Psoas muscle (tissue), 8 donors: Measurements from ENCODE around the gene FKBP3. TPM values are rescaled to one million over a fixed set of nuclear protein-coding genes. Genes with fewer than 3 reads are reported as not detected.
A peak's percentile ranks its signal among the peaks of the same experiment; 100 is the strongest.

Experiments used
- ATAC-seq, 4 donors: fragments of 200-7000 bp; cut with Tn5 transposase; one replicate each; pipeline ENCODE4 v1.9.1; 2020; ENCODE audit warnings: moderate library complexity in 3 of 4, mild to moderate bottlenecking in 2 of 4
- DNase-seq, 2 donors: peaks; one replicate each; pipeline ENCODE4 v3.0.0-alpha.2; 2020
- H3K27ac ChIP-seq: fragments of 200-600 bp; one replicate; pipeline ENCODE4 v1.8.0; 2022
- H3K27me3 ChIP-seq, 3 donors: fragments of 200-600 bp in 1 of 3; one replicate each; pipeline versions ENCODE4 v1.6.1 to v1.8.0; 2013 to 2022; ENCODE audit warnings: low read length in 2 of 3, mild to moderate bottlenecking in 2 of 3, moderate library complexity in 1 of 3; ENCODE audit not compliant: insufficient read depth in 3 of 3
- H3K36me3 ChIP-seq, 2 donors: fragments of 200-600 bp in 1 of 2; one replicate each; pipeline versions ENCODE4 v1.6.1 to v1.8.0; 2013 to 2022; ENCODE audit warnings: low read depth in 1 of 2, mild to moderate bottlenecking in 1 of 2, moderate library complexity in 1 of 2; ENCODE audit not compliant: insufficient read depth in 1 of 2
- H3K4me1 ChIP-seq: fragments of 200-600 bp; one replicate; pipeline ENCODE4 v1.8.0; 2022
- H3K4me3 ChIP-seq: fragments of 200-600 bp; one replicate; pipeline ENCODE4 v1.8.0; 2022; ENCODE audit warnings: mild to moderate bottlenecking
- H3K9me3 ChIP-seq: fragments of 200-600 bp; one replicate; pipeline ENCODE4 v1.8.0; 2022
- WGBS, 3 donors: extraction: QIAGEN DNeasy Blood & Tissue Kit; methylation state at CpG; one replicate each; pipeline versions ENCODE4 v1.1.6 to v1.1.7; 2013; 5-methylcytosine and 5-hydroxymethylcytosine counted together
- intact Hi-C, 2 donors: fragments of 100-400 bp; cut with DNase I; formaldehyde crosslinking; loops; one replicate each; pipeline versions ENCODE4 v1.11.0 to v1.14.2; 2022
- polyA plus RNA-seq, 3 donors: library from polyadenylated mRNA; stranded (reverse); fragments of 200-250 nt; gene quantifications; one replicate each; pipeline ENCODE4 v1.2.3, GENCODE V29; 2013
- total RNA-seq, 4 donors: library from RNA; stranded (reverse); fragmentation: NEBNext Ultra II Directional in 2 of 4; extraction: Animal tissue kit (Norgen Biotek cat#: 25700) in 2 of 4; gene quantifications; one replicate each; pipeline versions ENCODE4 v1.2.1 to v1.2.4, GENCODE V29; 2021 to 2023
- TF ChIP-seq, protein P1 (sequence below): fragments of 200-600 bp; IDR thresholded peaks from one replicate; pipeline ENCODE4 v1.8.0; 2022; ENCODE audit warnings: antibody characterized with exemption
- donor health status: healthy with polysubstance abuse.
- donor health status: DM: no; HTN: no; CAD: no; lungs with moderate emphysema.
- donor health status: Bipolar disorder and iron deficiency.
- donor health status: healthy.
- donor health status: DM: yes; HTN: yes; CAD: no.
- donor health status: DM: no; HTN: no; CAD: no.
- donor health status: DM: no; HTN: no; CAD: no.
- donor health status: DM: yes; HTN: yes; CAD: no.

The FKBP3 gene
- total and polyA plus RNA-seq, 7 donors, result 132 to 346 (median 197) TPM

- H3K4me3 ChIP-seq, result no peak overlapping the region
- peaks cover 0 to 54% of the 10 kb centered on the region in 2 donors for H3K36me3 ChIP-seq
- 79 to 92% (median 81%) methylated on average over 4 of the region's 4 CpGs for WGBS, 3 donors
- DNase-seq (no peak), ATAC-seq (no peak)
- H3K4me1 ChIP-seq, result peaks cover 13% of the 10 kb centered on the region
- TF ChIP-seq, protein P1, sequence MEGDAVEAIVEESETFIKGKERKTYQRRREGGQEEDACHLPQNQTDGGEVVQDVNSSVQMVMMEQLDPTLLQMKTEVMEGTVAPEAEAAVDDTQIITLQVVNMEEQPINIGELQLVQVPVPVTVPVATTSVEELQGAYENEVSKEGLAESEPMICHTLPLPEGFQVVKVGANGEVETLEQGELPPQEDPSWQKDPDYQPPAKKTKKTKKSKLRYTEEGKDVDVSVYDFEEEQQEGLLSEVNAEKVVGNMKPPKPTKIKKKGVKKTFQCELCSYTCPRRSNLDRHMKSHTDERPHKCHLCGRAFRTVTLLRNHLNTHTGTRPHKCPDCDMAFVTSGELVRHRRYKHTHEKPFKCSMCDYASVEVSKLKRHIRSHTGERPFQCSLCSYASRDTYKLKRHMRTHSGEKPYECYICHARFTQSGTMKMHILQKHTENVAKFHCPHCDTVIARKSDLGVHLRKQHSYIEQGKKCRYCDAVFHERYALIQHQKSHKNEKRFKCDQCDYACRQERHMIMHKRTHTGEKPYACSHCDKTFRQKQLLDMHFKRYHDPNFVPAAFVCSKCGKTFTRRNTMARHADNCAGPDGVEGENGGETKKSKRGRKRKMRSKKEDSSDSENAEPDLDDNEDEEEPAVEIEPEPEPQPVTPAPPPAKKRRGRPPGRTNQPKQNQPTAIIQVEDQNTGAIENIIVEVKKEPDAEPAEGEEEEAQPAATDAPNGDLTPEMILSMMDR, result no peak
- no peaks in the 10 kb centered on the region for H3K27me3 ChIP-seq
- no peak overlapping the region for H3K27ac ChIP-seq
- H3K9me3 ChIP-seq, result no peaks in the 10 kb centered on the region
- intact Hi-C loops, result no loop called here
These were observed 39.1 kb downstream of the FKBP3 start for GRCh38 chr14:45095143-45095542.

- TF ChIP-seq, protein P1, result no peak
- intact Hi-C loops, result no loop called here
- peaks cover 19% of the 10 kb centered on the region for H3K4me1 ChIP-seq
- H3K9me3 ChIP-seq, result no peaks in the 10 kb centered on the region
- ATAC-seq (no peak), DNase-seq (no peak)
- H3K27ac ChIP-seq, result no peak overlapping the region
- H3K27me3 ChIP-seq, result no peaks in the 10 kb centered on the region
- peaks cover 0 to 46% of the 10 kb centered on the region in 2 donors for H3K36me3 ChIP-seq
- no peak overlapping the region for H3K4me3 ChIP-seq
- 89 to 94% (median 94%) methylated on average over 2 of the region's 2 CpGs for WGBS, 3 donors
These were observed 40.0 kb downstream of the FKBP3 start for GRCh38 chr14:45094275-45094674.

DNA sequence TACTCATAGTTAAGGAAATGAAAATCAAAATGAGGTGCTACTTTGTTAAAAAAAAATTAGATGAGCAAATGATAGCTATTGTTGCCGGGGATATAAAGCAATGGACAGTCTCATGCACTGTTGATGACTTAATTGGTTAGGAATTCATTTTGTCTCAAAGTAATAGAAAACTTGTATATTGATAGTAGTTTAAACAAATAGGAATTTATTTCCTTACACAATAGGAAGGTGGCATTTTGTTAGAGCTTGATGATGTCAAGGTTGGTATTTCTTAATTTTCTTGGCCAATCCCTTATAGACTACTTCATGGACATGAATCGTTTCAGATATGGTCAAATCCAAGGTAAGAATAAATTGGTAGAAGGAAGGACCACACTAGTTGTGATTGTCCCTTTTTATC lies 42.6 kb downstream of the FKBP3 start:
- 82 to 86% (median 83%) methylated on average over 2 of the region's 2 CpGs for WGBS, 3 donors
- ATAC-seq (no peak), DNase-seq (no peak)
- H3K27me3 ChIP-seq, result no peaks in the 10 kb centered on the region
- peaks cover 25% of the 10 kb centered on the region for H3K4me1 ChIP-seq
- H3K36me3 ChIP-seq, result peaks cover 0 to 20% of the 10 kb centered on the region in 2 donors
- H3K9me3 ChIP-seq, result no peaks in the 10 kb centered on the region
- no peak overlapping the region for H3K27ac ChIP-seq
- TF ChIP-seq, protein P1, result no peak
- H3K4me3 ChIP-seq, result no peak overlapping the region
- intact Hi-C loops, result no loop called here

GRCh38 chr14:45089813-45090212 lies 44.5 kb downstream of the FKBP3 start:
- TF ChIP-seq, protein P1, result no peak
- Histone ChIP-seq H3K4me3 (no peak overlapping the region), H3K4me1 (peaks cover 39% of the 10 kb centered on the region), H3K27ac (no peak overlapping the region), H3K27me3 (no peaks in the 10 kb centered on the region), H3K36me3 (peaks cover 0 to under 1% of the 10 kb centered on the region in 2 donors), H3K9me3 (no peaks in the 10 kb centered on the region)
- 24 to 64% (median 32%) methylated on average over 1 of the region's 1 CpG for WGBS, 3 donors
- intact Hi-C loops, result loop anchor here (5.0 to 10.0 kb wide), 2 partner anchors 42 to 125 kb away; partner anchors contain the start of genes FKBP3 (in 1 of the 2), KLHL28 (in 1 of the 2) and TOGARAM1 (in 1 of the 2)
- DNase-seq (no peak), ATAC-seq (peak in 2 of 4 donors; percentile 43 to 66)

- peaks cover 31% of the 10 kb centered on the region for H3K4me1 ChIP-seq
- H3K27me3 ChIP-seq, result no peaks in the 10 kb centered on the region
- TF ChIP-seq, protein P1, result no peak
- no peaks in the 10 kb centered on the region for H3K36me3 ChIP-seq
- H3K27ac ChIP-seq, result peak overlapping the region; percentile 89
- DNase-seq (no peak), ATAC-seq (peak in 2 of 4 donors; percentile 10 to 47)
- intact Hi-C loops, result loop anchor here (5.0 to 10.0 kb wide), 3 partner anchors 47 to 123 kb away; partner anchors contain the start of genes KLHL28 (in 2 of the 2), TOGARAM1 (in 2 of the 2) and FKBP3 (in 1 of the 2)
- H3K4me3 ChIP-seq, result peak overlapping the region; percentile 88
- H3K9me3 ChIP-seq, result no peaks in the 10 kb centered on the region
- whole genome bisulfite sequencing, 3 donors, result 2 to 4% (median 3%) methylated on average over 4 of the region's 4 CpGs
These were observed 49.3 kb downstream of the FKBP3 start for GRCh38 chr14:45084946-45085346.
